ENCODE results near the gene C1QTNF12. TPM values are rescaled to one million over a fixed set of nuclear protein-coding genes. Genes with fewer than 3 reads are reported as not detected.
A peak's percentile ranks its signal among the peaks of the same experiment; 100 is the strongest.

Gene C1QTNF12
- polyA plus RNA-seq, 1 of the 3 experiments (the other 2 are of a cell fraction) = 0.59 TPM

- H3K36me3 ChIP-seq (replicated peaks in 1 of 2; ENCODE audit: control insufficient read depth in 1 of 2, insufficient read depth in 2 of 2, low read length in 1 of 2) = no peaks in the 10 kb centered on the region
- no peak overlapping the region for H3K9ac ChIP-seq
- no peaks in the 10 kb centered on the region for H3K79me2 ChIP-seq (ENCODE audit: insufficient read depth)
- TF ChIP-seq EP300 (IDR thresholded peaks at IDR 0.05; ENCODE audit: borderline replicate concordance in 1 of 2, low read depth in 1 of 2, low read length in 1 of 2) (no peak), GABPA (IDR thresholded peaks at IDR 0.05; ENCODE audit: low read depth) (no peak), SMC3 (IDR thresholded peaks at IDR 0.05; ENCODE audit: low read depth, low read length) (no peak), REST (IDR thresholded peaks at IDR 0.05; ENCODE audit: low read depth, low read length) (no peak), PBX3 (IDR thresholded peaks at IDR 0.05) (no peak), ZBTB33 (IDR thresholded peaks at IDR 0.05; ENCODE audit: borderline replicate concordance, low read depth) (no peak), EZH2phosphoT487 (IDR thresholded peaks at IDR 0.05; ENCODE audit: borderline replicate concordance, low read depth) (no peak), RCOR1 (IDR thresholded peaks at IDR 0.05; ENCODE audit: low read length) (no peak), YY1 (IDR thresholded peaks at IDR 0.05; ENCODE audit: low read depth) (no peak), FOXM1 (IDR thresholded peaks at IDR 0.05; ENCODE audit: low read depth) (no peak), MAX (IDR thresholded peaks at IDR 0.05; ENCODE audit: low read depth) (no peak), USF1 (IDR thresholded peaks at IDR 0.05; ENCODE audit: borderline replicate concordance, low read depth) (no peak), FOXJ3 (CRISPR knock-in tag; IDR thresholded peaks at IDR 0.05) (no peak)
- peaks cover 7% of the 10 kb centered on the region; the same call in 1 of the 2 replicates for H3K27me3 ChIP-seq (ENCODE audit: insufficient read depth)
- H3K4me2 ChIP-seq = no peak overlapping the region
- H3F3A ChIP-seq (replicated peaks; ENCODE audit: insufficient read depth) = no peaks in the 10 kb centered on the region
- H2AFZ ChIP-seq (ENCODE audit: low read depth) = no peak overlapping the region
- no peaks in the 10 kb centered on the region for H4K20me1 ChIP-seq (ENCODE audit: insufficient read depth)
- H3K4me3 ChIP-seq (ENCODE audit: low read depth in 2 of 2, low read length in 1 of 2) = no peak overlapping the region
- POLR2A ChIA-PET = no interaction called here
- peaks cover 3 to 8% of the 10 kb centered on the region in 2 experiments; a peak in 1 of 4 replicates for H3K4me1 ChIP-seq (ENCODE audit: control insufficient read depth in 1 of 2, insufficient read depth in 2 of 2, low read depth in 1 of 2, low read length in 1 of 2)
- 65% methylated on average over 4 of the region's 19 CpGs for WGBS (ENCODE audit: low lambda C conversion rate)
- no peaks in the 10 kb centered on the region for H3K9me3 ChIP-seq
- peak; percentile 49 for DNase-seq
- CTCF ChIA-PET = interaction anchor here (1.0 to 3.8 kb wide), 2 partner anchors 26 to 83 kb away, joined by 3 to 16 read pairs; no protein-coding TSS in a partner anchor
- H3K27ac ChIP-seq (ENCODE audit: low read depth in 2 of 2, low read length in 1 of 2) = no peak overlapping the region
- no peaks in the 10 kb centered on the region for H3K9me2 ChIP-seq
These were observed 41.3 kb downstream of the C1QTNF12 start for GRCh38 chr1:1204998-1205768.

Measured in SK-N-SH (cell line).